Ishikawa (cell line): ENCODE measurements around the gene DEPDC1B.

ENCODE experiments used
- CEBPB ChIP-seq: IDR thresholded peaks from 2 replicates; pipeline ENCODE4 v1.6.1; 2012
- CREB1 ChIP-seq: IDR thresholded peaks from 2 replicates; pipeline ENCODE4 v1.6.1; 2012; ENCODE audit warnings: low read depth
- EGR1 ChIP-seq: IDR thresholded peaks from 2 replicates; pipeline ENCODE4 v1.6.1; 2012
- EP300 ChIP-seq: IDR thresholded peaks from 2 replicates; pipeline ENCODE4 v1.6.1; 2012; ENCODE audit warnings: borderline replicate concordance
- FOXM1 ChIP-seq: IDR thresholded peaks from 2 replicates; pipeline ENCODE4 v1.6.1; 2012; ENCODE audit warnings: low read depth, borderline replicate concordance
- MAX ChIP-seq: IDR thresholded peaks from 2 replicates; pipeline ENCODE4 v1.6.1; 2012
- NFIC ChIP-seq: IDR thresholded peaks from 2 replicates; pipeline ENCODE4 v1.6.1; 2012
- RAD21 ChIP-seq: IDR thresholded peaks from 2 replicates; pipeline ENCODE4 v1.6.1; 2012; ENCODE audit warnings: low read depth
- REST ChIP-seq: IDR thresholded peaks from 2 replicates; pipeline ENCODE4 v1.6.1; 2012; ENCODE audit warnings: low read depth, mild to moderate bottlenecking
- TAF1 ChIP-seq: IDR thresholded peaks from 2 replicates; pipeline ENCODE4 v1.6.1; 2012; ENCODE audit warnings: low read depth, mild to moderate bottlenecking
- TCF12 ChIP-seq: IDR thresholded peaks from 2 replicates; pipeline ENCODE4 v1.6.1; 2012; ENCODE audit warnings: low read depth
- TEAD4 ChIP-seq: IDR thresholded peaks from 2 replicates; pipeline ENCODE4 v1.6.1; 2012
- USF1 ChIP-seq: IDR thresholded peaks from 2 replicates; pipeline ENCODE4 v1.6.1; 2012
- YY1 ChIP-seq: IDR thresholded peaks from 2 replicates; pipeline ENCODE4 v1.6.1; 2012; ENCODE audit warnings: low read depth
- ZBTB7A ChIP-seq: IDR thresholded peaks from 2 replicates; pipeline ENCODE4 v1.6.1; 2012; ENCODE audit warnings: low read depth

The DEPDC1B gene

DNA sequence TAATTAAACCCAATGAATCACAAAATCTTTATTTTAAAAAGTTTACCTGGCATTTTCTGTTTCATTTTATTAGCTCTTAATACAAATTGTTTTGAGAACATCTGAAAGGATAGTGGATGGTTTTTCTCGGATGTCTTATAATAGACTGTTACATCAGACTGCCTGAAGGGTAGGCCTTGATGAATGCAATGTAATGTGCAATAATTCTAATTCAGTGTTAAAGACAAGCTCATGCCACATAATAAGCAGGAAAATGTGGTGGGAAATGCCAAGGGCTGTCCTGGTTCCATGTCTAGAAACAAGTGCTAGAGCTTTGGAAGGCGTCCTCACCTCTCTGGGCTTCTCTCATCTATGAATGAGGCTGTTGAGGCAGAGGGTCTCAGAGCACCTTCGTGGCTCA lies 148.1 kb downstream of the DEPDC1B start:
- TF ChIP-seq EGR1 = no peak
- TF ChIP-seq FOXM1 = no peak
- TF ChIP-seq TEAD4 = no peak
- no peak for TF ChIP-seq CREB1
- no peak for TF ChIP-seq REST
- TF ChIP-seq YY1 = no peak
- no peak for TF ChIP-seq ZBTB7A
- TF ChIP-seq RAD21 = no peak
- no peak for TF ChIP-seq TCF12
- no peak for TF ChIP-seq CEBPB
- no peak for TF ChIP-seq EP300
- TF ChIP-seq USF1 = no peak
- TF ChIP-seq NFIC = no peak

- TF ChIP-seq TAF1 = no peak
- no peak for TF ChIP-seq EP300
- TF ChIP-seq CEBPB = no peak
- no peak for TF ChIP-seq USF1
- no peak for TF ChIP-seq RAD21
- no peak for TF ChIP-seq TCF12
- no peak for TF ChIP-seq EGR1
- TF ChIP-seq YY1 = no peak
- no peak for TF ChIP-seq NFIC
- no peak for TF ChIP-seq MAX
- TF ChIP-seq CREB1 = no peak
- TF ChIP-seq ZBTB7A = no peak
- no peak for TF ChIP-seq FOXM1
- no peak for TF ChIP-seq TEAD4
- TF ChIP-seq REST = no peak
Observed at GRCh38 chr5:60551250-60551649, 148.7 kb downstream of the DEPDC1B start.

GRCh38 chr5:60550311-60550710 lies 149.7 kb downstream of the DEPDC1B start:
- TF ChIP-seq TCF12 (no peak), YY1 (no peak), REST (no peak), TEAD4 (no peak), RAD21 (no peak)

- TF ChIP-seq CEBPB (no peak), CREB1 (no peak)
Observed at GRCh38 chr5:60549841-60550240, 150.1 kb downstream of the DEPDC1B start.
